GM21423 (cell line): ENCODE data around the gene RIMS3.
"Not testable (repeated sequence)": the region's sequence is repeated elsewhere in the genome, so short reads cannot be mapped to it uniquely, and the experiment has no call there.

Source experiments
- ATAC-seq: cut with Tn5 transposase; IDR thresholded peaks from one replicate; pipeline ENCODE4 v1.9.1; 2021; ENCODE audit warnings: mild to moderate bottlenecking, moderate library complexity; ENCODE audit not compliant: unreplicated experiment

Gene RIMS3

GRCh38 chr1:40595623-40596022, 69.9 kb downstream of the RIMS3 start:
- ATAC-seq: no peak

- no peak for ATAC-seq
Measured at GRCh38 chr1:40594187-40594531, 71.3 kb downstream of the RIMS3 start.

- no peak for ATAC-seq
Measured at GRCh38 chr1:40593449-40594186, 71.9 kb downstream of the RIMS3 start.

- ATAC-seq: no peak
Measured at GRCh38 chr1:40592107-40592803, 73.2 kb downstream of the RIMS3 start.

- ATAC-seq: no peak
Measured at GRCh38 chr1:40588586-40588985, 76.9 kb downstream of the RIMS3 start.

- ATAC-seq: no peak
Measured at GRCh38 chr1:40583980-40584379, 81.5 kb downstream of the RIMS3 start.

GRCh38 chr1:40582116-40582515, 83.4 kb downstream of the RIMS3 start:
- ATAC-seq: no peak

GRCh38 chr1:40575336-40575735, 90.1 kb downstream of the RIMS3 start:
- ATAC-seq: no peak

GRCh38 chr1:40574805-40575204, 90.7 kb downstream of the RIMS3 start:
- not testable (repeated sequence) for ATAC-seq
